Dedifferentiated amniotic fluid mesenchymal stem cell (primary cell): Measurements from ENCODE around the gene HMOX2.

Experiments
- DNase-seq: peaks from one replicate; pipeline ENCODE4 v3.0.0-alpha.2; 2016; ENCODE audit errors: extremely low spot score

Gene HMOX2

DNA sequence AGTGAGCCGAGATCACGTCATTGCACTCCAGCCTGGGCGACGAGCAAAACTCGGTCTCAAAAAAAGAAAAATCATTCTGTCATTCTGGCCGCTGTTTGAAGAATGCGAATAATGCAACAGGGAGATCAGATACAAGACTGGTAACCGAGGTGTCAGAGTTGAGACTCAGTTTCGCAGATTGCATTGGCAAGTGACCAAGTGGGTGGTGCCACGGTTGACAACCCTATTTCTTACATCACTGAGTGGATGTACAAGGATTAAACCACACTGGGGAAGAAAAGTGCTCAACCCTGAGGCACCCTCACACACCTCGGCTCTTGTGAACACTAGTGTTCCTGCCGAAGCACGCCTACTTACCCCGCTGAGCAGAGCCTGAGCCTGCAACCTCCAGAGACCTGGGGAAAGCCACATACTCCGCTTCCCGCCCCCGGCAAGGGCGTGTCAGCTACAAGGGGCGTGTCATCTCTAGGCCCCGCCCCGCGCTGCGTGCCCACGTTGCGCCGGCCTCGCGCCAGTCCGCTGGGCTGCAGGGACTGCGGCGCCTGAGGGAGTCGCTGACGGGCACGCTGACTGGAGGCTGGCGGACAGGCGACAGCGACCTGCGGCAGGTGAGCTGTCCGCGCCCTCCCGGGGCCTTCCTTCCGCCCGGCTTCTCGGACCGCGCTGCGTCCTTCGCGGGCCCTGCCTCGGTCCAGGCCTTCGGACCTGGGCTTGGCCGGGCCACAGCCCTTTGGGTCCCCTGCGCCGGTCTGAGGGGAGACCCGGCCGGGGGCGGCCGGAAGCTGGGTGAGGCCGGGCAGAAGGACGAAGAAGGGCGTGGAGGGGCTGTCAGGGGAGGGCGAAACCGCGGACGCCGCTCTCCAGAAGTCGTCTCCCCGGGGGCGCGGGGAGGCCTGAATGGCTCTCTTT, at the start of gene HMOX2:
HMOX2 (plus strand) TSS at position 519 of the 909 bp plus-strand sequence. CDS start 29,127 bp downstream, outside the sequence.
- DNase-seq: peak; percentile 81

- DNase-seq: no peak
Measured at GRCh38 chr16:4426722-4427372, 49.4 kb upstream of the HMOX2 start.

GRCh38 chr16:4428500-4428899, 47.7 kb upstream of the HMOX2 start:
- DNase-seq: no peak

DNA sequence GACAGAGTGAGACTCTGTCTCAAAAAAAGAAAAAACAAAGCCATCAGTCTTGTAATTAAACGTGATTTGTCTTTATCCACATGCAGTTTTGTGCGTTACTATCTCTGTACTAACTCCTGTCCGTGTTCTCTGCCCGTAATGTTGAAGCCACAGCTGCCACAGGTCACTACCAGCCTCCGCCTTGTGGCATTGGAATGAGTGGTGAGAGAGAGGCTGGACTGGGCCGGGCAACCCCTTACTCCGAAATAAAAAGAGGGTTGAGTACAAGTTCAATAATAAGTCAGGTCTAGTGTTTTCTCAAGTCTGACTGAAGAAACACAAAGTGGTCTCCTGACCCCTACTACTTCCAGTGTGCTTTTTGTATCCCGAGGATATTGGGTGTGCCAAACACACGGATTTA, 45.2 kb upstream of the HMOX2 start:
- no peak for DNase-seq

DNA sequence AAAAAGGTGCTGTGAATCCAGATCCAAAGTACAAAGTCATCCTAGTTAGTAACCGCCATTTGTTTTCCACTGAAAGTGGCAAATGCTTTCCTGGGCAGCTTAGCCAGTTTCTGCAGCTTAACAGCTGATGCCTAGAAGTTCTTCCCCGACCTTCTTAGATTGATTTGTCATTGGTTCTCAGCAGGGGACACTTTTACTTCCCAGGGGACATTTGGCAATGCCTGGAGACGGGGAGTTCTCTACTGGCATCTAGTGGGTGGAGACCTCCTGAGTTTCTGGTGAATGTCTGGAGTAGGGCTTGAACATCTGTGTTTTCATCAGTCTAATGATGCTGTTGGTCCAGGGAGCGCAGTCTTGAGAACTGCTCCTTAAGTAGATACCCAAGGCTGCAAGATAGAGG, 43.0 kb upstream of the HMOX2 start:
- DNase-seq: no peak

GRCh38 chr16:4433914-4434787, 42.0 kb upstream of the HMOX2 start:
- no peak for DNase-seq

DNA sequence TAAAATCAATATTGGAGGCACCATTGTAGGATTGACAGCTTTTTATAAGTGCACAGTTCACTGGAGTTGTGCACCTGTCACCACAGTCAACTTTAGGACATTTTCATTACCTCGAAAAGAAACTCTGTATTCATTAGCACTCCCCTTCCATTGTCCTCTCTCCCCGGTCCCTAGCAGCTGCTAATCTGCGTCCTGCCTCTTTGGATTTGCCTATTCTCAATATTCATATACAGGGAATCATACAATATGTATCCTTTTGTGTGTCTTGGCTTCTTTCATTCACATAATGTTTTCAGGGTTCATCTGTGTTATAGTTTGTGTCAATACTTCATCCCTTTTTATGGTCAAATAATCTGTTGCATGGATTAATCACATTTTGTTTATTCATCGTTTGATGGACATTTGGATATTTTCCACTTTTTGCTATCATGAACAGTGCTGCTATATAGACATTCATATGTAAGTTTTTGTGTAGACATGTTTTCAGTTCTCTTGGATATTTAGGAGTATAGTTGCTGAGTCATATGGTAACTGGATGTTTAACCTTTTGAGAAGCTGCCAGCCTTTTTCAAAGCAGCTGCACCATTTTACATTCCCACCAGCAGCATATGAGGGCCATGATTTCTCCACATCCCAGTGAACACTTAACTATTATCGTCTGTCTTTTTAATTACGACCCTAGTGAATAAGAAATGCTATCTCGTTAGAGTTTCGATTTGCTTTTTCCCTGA, 40.7 kb upstream of the HMOX2 start:
- no peak for DNase-seq

DNA sequence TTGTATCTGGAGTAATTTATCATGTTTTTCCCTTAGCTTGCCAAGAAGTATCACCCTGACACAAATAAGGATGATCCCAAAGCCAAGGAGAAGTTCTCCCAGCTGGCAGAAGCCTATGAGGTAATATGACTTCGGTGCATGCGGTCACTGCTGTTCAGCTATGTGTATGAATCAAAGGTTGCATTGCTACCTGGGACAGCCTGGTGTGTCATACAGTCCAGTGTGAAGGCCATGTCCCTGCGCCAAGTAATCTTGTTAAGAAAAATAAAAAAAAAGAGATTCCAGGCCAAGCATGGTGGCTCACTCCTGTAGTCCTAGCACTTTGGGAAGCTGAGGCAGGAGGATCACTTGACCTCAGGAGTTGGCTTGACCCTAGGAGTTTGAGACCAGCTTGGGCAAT, 38.8 kb upstream of the HMOX2 start:
- DNase-seq: no peak

GRCh38 chr16:4442371-4442770, 33.8 kb upstream of the HMOX2 start:
- DNase-seq: no peak

DNA sequence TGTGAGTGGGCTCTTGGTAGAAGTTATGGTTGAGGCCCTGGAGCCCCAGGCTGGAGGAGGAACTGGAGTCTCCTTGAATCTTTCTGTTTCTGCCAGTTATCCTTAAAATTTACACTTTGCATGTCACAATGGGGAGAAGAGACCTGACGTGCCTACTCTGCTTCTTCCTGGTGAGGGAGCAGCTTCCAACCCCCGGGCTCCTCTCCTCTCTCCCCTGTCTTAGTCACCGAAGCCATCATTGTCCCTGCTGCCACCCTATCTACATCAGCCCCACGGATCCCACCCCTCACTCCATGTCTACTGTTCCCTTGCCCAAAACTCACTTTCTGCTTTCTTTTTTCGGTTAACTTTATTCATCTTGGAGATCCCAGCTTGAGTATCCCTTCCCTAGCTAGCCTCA, 32.9 kb upstream of the HMOX2 start:
- DNase-seq: no peak

- no peak for DNase-seq
Measured at GRCh38 chr16:4443986-4444385, 32.2 kb upstream of the HMOX2 start.

GRCh38 chr16:4450430-4450829, 25.8 kb upstream of the HMOX2 start:
- no peak for DNase-seq

DNA sequence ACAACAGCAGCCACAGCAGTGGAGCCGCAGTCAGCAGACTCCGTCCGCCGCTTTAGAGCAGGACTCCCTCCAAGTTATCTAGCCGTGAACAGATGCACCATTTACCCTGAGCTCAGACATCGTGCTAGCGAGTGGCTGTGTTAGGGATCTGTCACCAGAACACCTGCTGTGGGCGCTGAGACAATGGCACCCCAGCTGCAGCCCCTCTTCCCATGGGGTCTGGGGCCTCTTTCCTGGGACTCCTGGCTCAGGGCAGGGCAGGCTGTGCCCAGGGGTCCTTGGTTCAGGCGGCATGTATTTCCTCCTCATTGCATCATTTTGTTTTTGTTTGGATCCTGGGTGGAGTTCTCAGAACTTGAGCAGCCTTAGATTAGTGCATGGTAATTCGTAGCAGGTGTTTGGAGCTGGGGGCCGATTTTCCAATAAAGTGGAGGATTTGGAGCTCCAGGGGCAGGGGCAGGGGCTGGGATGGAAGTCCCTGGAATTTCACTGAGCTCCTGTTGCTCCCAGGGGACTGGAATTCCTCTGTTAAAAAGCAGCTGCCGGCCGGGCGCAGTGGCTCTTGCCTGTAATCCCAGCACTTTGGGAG, 25.2 kb upstream of the HMOX2 start:
- peak; percentile 62 for DNase-seq

DNA sequence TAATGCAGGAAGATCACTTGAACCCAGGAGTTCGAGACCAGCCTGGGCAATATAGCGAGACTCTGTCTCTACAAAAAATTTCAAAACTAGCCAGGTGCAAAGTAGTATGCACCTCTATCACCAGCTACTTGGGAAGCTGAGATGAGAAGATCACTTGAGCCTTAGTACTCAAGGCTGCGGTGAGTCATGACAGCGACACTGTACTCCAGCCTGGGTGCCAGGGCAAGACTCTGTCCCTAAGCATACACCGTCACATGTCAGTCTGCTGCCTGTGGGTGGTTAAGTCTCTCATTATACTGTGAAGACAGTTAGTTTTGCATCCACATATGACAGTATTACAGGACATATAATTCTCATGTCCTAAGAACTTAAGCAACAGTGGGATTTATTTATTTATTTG, 23.5 kb upstream of the HMOX2 start:
- DNase-seq: no peak

DNA sequence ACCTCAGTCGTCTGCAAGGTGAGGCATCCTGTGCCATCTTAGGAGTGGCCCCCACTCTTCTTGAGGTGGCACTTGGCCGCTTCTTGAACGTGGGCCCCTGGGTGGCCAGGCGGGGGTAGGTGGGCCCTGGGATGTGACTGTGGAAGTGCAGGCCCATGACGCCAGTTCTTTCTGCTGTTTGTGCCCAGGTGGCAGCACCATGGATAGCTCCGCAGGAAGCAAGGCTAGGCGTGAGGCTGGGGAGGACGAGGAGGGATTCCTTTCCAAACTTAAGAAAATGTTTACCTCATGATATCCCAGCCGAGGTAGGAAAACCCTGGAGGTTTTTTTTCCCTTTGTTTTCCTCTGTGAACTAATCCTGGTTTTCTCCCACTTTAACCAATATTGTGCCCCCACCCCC, 21.6 kb upstream of the HMOX2 start:
- no peak for DNase-seq

DNA sequence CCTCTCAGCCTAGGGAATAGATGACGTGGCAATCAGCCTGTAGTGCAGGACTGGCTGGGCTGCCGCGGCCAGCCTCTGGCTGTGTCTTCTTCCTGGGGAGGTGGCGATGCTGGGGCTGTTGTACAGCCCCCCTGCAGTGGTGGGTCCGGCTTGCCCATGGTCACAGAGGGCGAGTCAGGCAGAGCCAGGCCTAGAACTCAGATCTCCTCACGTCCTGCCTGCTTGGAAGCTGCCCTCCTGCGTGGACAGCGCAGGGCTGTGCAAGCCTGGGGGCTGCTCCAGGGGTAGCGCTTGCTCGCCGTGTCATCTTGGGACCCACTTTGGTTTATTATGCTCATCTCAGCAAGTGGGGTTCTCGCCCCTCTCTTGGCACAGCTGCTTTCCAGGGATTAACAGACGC, 21.1 kb upstream of the HMOX2 start:
- no peak for DNase-seq

DNA sequence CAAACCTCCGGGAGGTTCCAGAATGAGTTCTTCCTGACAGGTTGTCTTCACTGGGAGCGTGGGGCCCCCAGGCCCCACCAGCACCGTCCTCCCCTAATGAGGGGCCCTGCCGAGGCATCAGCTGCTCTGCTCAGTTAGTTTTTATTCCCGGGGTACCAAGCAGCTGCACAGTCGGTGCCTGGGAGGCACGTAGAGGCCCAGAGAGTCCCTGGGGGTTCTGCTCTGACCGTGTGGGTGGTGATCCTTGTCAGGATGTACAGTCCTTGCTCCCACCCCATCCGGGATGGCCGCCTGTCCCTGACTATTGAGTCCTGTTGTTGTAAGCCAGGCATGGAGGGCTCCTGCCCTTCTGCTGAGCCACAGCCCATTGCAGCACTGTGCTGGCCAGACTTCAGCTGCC, 20.2 kb upstream of the HMOX2 start:
- no peak for DNase-seq

DNA sequence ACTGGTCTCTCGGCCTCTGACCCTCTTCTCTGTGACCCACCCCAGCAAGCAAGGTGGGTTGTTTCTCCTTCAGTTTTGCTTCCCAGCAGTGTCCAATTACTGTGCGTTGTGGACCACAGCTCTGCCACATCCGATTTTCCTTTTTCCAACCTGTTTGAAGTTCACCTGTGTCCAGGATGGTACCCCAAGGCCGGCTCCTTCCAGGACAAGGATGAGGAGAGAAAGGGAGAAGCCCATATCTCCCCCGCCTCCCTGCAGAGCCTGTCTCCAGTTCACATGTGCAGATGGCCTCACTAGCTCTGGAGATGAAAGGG, 15.3 kb upstream of the HMOX2 start:
- DNase-seq: no peak

DNA sequence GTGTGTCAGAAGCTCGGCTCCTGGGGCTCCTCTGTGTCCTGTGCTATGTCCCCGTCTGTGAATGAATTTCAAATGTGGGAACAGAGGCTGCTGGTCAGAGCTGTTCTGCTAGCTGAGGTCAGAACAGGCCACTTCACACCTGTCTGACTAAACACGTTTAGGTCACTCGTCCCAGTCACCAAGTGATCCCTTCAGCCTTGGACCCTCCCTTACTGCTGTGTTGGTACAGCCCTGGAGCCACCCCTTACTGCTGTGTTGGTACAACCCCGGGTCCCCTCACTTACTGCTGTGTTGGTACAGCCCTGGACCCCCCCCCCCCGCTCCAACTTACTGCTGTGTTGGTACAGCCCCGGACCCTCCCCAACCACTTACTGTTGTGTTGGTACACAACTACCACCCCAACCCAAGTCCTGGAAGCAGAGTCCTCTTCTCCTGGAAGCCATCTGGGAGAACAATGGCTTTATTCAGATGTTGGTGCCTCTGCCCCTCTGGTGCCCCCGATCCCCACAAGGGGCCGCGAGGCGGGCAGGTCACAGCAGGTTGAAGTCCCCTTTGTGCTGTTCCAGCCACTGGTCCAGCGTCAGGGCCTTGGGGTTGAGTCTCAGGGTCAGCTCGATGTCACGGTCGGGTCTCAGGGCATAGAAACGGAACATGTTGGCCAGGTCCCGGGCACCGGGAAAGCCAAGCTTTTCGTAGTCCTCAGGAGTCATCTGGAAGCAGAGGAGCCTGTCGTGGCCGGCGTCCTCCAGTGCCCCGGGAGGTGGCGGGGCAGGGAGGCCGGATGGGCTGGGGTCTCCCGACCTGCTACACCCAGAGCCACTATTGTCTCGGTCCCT, 14.7 kb upstream of the HMOX2 start:
- no peak for DNase-seq

DNA sequence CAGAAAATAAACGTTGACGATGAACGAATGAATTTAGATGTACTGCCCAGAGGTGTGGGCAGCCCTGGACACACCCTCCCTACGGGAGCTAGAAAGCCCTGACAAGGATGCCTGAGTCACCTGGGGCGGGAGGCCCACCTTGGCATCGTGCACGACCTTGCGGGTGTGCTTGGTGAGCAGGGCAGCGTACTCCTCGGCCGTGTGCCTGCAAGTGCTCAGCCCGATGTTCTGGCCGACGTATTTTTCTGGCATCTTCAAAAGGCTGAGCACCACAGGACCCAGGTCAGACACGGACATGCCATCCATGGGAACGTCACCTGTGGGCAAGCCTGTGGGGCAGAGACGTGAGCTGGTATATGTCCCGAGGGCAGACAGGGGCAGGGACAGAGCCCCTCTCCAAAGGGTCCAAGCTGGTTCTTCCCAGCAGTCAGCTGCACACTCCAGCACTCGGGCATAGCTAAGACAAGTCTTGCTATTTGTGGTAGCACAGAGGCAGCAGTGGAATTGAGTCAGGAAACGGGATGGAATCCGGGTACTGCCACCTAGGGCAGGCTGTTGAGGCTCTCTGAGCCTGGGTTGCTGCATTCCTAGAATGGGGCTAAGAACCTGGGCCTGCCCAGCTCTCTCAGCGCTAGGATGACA, 12.6 kb upstream of the HMOX2 start:
- DNase-seq: no peak
